HG02885 (cell line): ENCODE results near the gene PDF.
"Not testable (repeated sequence)": the region's sequence is repeated elsewhere in the genome, so short reads cannot be mapped to it uniquely, and the experiment has no call there.

Experiments used
- ATAC-seq: cut with Tn5 transposase; IDR thresholded peaks from one replicate; pipeline ENCODE4 v1.9.1; 2021; ENCODE audit warnings: mild to moderate bottlenecking; ENCODE audit not compliant: unreplicated experiment, poor library complexity

Gene PDF

GRCh38 chr16:69330286-69331109, at the start of gene PDF:
Gene PDF (minus strand): TSS chr16:69330588. CDS start chr16:69330570, 18 bp downstream.
- peak; percentile 92 for ATAC-seq

DNA sequence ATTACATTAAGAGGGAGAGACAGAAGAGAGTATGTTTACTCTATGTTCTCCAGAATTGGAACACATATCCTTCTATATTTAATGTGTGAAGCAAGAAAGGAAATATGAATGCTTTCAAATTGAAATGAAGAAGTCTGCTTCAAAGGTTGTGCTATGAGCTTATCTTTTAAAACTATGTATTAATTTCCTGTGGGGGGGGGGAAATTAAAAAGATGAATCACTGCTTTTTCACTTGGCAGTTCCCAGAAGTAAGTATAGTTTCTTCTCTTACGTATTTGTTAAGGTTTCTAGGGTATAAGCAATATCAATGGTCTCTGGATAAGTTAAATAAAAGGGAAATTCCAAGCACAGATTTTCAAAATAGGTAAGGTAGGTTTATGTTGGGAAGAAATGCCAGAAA, 48.4 kb upstream of the PDF start:
- ATAC-seq, result no peak

GRCh38 chr16:69378036-69378435, 47.6 kb upstream of the PDF start:
- no peak for ATAC-seq

DNA sequence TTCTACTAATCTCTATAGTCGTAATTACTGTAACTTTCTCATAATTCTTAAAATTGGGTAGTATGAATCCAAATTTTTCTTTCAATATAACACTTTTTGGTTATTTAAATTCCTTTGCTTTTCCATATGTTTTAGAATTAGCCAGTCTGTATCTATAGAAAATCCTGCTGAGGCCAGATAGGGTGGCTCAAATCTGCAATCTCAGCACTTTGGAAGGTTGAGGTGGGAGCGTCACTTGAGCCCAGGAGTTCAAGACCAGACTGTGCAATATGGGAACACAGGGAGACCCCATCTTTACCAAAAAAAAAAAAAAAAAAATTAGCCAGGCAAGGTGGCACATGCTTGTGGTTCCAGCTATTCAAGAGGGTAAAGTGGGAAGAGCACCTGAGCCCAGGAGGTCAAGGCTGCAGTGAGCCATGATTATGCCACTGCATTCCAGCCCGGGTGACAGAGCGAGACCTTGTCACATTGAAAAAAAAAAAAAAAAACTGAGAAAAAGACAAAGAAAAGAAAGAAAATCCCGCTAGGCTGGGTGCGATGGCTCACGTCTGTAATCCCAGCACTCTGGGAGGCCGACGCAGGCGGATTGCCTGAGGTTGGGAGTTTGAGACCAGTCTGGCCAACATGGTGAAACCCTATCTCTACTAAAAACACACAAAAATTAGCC, 46.1 kb upstream of the PDF start:
- ATAC-seq, result no peak

DNA sequence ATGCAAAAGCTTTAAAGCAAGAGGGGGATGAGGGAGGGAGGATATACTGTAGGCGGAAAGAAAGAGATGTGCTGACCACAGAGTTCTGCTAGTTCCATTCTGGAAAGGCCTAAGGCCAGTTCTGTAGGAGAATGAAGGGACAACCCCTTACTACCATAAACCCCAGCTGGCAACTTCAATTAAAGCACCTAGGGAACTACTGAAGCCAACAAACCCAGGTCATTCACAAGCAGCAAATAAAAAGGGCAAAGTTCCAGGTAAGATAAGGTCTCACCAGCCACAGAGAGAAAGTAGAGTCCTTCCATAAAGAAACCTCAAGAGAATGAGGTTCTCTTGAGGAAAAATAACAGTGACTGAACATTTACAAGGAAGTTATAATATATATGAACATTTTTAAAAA, 42.6 kb upstream of the PDF start:
- no peak for ATAC-seq

DNA sequence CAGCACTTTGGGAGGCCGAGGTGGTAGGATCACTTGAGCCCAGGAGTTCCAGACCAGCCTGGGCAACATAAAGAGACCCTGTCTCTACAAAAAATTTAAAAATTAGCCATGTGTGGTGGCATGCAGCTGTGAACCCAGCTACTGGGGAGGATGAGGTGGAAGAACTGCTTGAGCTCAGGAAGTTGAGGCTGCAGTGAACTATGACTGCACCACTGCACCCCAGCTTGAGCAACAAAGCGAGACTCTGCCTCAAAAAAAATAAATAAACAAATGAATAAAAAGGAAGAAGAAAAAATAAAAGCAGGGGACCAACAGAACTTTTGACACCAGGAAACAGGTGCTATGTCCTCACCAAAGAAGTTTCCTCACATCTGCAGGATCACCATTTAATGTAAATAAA, 41.2 kb upstream of the PDF start:
- no peak for ATAC-seq

- no peak for ATAC-seq
Observed at GRCh38 chr16:69368866-69369265, 38.5 kb upstream of the PDF start.

- ATAC-seq, result no peak
Observed at GRCh38 chr16:69367980-69368379, 37.6 kb upstream of the PDF start.

DNA sequence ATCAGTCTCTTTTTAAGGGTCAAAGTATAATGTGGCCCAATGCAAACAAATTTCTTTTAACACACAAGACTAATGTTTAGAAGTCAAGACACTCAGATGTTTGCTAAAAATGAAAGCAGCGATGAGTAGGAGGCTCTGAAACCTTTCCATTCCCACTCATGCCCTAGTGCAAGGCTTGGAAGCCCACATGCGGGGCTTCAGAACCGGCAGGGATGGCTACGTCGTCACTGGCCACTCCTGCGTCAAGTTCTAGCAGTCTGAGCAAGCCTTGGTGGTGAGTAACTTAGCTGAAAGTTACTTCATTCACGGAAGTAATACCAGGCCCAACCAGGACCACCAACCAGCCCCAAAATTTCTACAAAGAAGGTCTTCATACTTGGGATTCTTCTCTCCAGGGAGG, 36.0 kb upstream of the PDF start:
- no peak for ATAC-seq

DNA sequence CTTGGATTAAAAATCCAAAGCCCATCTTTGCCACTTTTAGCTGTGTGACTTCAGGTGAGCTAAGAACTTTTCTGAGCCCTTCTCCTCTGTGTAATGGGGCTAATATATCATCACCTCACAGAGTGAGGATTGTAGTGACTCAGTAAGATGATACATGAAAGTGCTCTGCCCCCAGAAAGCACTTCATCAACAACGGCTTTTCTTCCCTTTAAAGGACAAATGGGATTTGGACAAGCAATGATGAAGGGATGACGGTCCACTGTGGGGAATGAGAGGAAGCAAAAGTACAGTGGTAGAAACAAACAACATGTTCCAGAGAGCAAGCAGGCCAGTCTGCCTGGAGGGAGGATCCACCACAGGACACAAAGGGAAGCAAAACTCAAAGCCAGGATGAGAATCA, 35.5 kb upstream of the PDF start:
- ATAC-seq, result no peak

DNA sequence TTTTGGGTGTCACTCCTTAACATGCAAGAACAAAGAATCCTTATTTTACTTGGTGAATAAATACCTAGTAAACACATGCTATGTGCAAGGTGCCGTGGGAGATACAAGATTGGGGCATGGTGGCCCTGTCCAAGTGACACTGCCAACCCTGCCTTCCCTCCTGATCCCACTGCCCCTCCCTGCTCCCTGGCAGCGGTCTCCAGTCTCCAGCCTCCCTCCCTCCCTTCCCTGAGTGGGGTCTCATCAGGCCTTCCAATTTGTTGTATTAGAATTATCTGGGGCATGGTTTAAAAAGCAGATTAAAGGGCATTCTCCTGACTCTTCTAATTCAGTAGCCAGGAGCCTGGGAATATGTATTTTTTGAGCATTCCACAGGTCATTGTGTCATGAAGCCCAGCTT, 33.7 kb upstream of the PDF start:
- ATAC-seq, result no peak

GRCh38 chr16:69363281-69363717, 32.9 kb upstream of the PDF start:
- ATAC-seq, result no peak

DNA sequence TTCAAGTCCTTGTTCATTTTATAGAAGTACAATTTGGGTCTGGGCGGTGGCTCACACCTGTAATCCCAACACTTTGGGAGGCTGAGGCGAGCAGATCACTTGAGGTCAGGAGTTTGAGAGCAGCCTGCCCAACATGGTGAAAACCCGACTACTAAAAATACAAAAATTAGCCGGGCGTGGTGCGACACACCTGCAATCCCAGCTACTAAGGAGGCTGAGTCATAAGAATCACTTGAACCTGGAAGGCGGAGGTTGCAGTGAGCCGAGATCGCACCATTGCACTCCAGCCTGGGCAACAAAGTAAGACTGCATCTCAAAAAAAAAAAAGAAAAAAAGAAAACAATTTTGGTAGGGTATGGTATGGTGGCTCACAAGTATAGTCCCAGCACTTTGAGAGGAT, 29.7 kb upstream of the PDF start:
- ATAC-seq, result not testable (repeated sequence)

DNA sequence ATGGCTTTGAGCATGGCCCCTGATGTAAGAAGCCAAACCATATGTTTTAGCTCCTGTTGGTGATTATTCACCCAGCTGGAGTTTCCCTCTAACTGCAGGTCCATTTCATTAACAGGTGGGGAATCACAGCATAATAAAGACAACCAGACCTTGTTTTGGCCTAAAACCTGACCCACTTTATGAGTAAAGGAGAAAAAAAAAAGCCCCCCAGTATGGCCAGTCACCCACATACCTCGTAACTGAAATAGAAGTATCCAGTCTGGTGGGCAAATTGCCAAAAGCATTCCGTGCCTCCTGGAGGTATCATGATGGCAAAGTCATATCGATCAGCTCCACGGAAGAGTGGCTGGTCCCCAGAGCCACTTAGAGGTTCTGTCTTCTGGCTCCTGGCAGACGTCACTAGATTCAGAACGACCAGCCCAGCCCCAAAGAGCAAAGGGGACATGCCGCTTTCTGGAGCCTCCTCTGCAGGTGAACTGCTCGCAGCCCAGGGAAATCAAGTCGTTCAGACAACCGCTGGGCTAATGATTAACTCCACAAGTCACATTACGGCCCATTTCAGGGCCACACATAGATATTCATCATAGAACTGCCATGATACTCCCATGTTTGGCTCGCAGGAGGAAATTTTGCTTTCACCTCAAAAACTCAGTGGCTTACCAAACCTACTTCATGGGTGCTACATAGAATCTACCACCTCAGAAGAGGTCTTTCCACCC, 21.1 kb upstream of the PDF start, which contains the start of gene TMED6:
Gene TMED6 (minus strand): TSS at position 478 of the 719 bp plus-strand sequence. CDS start 33 bp downstream, at position 445.
- ATAC-seq, result no peak

- ATAC-seq, result no peak
Observed at GRCh38 chr16:69350536-69351133, 20.2 kb upstream of the PDF start.

- ATAC-seq, result no peak
Observed at GRCh38 chr16:69349536-69349935, 19.1 kb upstream of the PDF start.

DNA sequence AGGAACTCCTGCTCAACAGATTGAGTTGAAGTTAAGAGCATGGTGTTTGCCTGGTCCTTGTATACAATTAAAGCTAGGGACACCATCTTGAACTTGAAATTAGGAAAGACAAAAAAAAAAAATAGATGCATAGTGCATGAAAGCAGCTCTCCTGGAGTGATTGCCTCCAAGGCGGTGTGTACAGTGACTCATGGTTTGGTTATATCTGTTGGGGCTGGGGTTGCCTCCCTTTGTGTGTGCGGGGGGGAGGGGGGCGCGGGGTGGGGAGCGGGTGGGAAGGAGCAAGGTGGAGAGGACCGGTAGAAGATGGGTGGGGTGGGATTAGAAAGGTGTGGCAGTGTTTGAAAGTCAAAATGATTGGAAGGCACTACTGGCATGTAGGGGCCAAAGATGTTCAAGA, 17.8 kb upstream of the PDF start:
- no peak for ATAC-seq

DNA sequence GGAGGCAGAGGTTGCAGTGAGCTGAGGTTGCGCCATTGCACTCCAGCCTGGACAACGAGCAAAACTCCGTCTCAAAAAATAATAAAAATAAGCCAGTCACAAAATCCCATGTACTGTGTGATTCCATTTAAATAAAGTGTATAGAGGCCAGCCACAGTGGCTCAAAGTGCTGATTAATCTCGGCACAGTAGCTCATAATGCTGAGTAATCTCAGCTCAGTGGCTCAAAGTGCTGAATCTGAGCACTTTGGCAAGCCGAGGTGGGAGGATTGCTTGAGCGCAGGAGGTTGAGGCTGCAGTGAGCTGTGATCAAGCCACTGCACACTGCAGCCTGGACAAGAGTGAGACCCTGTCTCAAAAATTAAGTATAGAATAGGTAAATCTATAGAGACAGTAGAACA, 16.3 kb upstream of the PDF start:
- ATAC-seq, result no peak

DNA sequence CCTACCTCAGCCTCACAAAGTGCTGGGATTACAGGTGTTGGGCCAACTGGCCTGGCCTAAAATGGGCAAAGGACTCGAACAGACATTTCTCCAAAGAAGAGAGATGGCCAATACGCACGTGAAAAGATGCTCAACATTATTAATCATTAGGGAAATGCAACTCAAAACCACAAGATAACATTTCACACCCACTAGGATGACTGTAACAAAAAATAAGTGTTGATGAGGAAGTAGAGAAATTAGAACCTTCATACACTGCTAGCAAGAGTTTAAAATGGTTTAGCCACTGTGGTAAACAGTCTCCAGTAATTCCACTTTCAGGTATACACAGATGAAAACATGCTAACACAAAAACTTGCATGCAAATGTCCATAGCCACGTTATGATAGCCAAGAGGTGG, 15.5 kb upstream of the PDF start:
- ATAC-seq, result no peak

- no peak for ATAC-seq
Observed at GRCh38 chr16:69344171-69344570, 13.8 kb upstream of the PDF start.
